ENCODE results near the gene FCN2.

The FCN2 gene

DNA sequence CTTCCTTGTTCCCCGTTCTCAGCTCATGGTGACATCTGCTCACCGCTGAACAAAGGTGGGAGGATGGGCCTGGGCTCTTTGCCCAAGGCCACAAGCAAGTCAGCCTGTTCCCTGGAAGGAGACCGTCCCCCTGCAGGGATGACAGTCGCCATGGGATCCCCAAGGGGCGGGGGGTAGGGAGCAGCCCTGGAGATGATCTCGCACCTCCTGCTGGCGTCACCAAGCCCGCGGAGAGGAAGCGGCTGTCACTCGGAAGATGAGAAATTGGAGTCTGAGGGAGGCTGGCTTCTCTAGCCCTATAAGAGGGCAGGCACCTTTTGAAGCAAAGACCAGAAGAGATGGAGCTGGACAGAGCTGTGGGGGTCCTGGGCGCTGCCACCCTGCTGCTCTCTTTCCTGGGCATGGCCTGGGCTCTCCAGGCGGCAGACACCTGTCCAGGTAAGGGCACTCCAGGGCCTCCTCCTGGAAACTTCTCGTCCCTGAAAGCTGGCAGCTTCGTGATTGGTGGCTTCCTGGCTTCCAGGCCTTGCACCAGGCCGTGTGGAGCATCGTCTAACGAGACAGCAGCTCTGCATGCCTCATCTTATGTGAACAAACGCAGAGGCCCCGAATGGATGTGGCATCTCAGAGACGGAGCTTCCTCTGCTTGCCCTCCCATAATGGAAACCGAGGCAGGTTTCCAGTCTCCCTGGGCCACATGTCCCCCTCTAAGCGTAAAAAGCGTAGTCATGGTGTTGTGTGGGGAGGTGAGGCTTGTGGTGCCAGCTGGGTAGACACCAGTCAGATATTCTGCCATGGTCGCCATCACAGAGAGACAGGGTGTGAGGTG lies at the start of gene FCN2:
Gene FCN2 (plus strand): TSS at position 327 of the 829 bp plus-strand sequence. CDS start 12 bp downstream, at position 339.
- DNase-seq: no peak

DNA sequence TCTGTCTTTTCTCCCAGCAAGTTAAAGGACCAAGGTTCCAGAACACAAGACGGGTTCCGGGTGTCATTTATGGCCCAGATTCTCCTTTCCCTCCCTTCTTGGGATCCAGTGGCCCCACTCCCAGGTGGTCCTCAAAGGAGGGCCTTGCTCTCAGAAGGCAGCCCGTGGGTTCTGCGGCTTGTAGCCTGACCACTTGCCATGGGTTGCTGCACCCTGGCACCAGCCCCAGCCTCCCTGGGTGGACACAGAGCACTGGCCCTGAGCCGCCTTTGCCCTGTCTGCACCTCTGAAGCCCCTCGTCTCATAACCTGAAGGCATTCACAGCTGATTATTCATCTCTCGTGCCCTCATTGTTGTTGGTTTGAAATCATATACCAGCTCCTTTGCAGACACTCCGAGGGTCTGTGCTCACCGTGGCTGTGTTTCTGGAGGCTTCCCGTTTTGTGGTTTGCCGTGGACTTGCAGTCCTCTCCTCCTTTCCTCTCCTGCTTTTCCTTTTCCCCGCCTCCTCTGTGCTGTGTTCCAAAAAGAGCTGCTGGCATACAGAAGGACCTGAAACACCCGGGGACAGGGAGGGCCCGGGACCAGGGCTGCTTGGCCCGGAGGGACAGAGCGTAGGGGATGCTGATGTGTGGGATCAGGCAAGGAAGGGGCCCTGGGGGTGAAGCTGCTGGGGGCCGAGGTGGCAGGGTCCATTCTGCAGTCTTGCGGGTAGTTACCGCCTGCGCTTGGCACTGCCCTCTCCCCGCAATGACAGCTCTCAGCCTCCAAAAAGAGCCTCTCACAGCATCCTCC lies 49.5 kb upstream of the FCN2 start:
- DNase-seq: no peak

DNA sequence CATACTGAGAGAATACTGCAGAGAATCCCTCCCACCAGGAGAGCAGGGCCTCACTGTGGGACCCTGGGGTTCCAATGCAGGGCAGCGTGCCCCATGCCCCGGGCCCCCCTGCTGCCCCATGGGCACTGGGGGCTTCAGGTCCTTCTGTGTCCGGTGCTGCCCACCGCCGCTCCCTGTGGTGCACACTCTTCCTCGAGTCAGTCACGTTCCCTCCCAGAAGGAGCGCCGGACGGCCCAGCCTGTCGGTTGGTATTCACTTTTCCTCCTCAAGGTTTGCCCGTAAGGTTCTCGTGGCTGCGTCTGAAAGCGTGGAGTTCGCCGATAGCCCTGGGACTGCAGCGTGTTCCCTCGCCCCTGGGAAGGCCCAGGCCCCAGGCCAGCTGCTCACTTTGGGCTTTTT lies 48.1 kb upstream of the FCN2 start:
- no peak for DNase-seq

DNA sequence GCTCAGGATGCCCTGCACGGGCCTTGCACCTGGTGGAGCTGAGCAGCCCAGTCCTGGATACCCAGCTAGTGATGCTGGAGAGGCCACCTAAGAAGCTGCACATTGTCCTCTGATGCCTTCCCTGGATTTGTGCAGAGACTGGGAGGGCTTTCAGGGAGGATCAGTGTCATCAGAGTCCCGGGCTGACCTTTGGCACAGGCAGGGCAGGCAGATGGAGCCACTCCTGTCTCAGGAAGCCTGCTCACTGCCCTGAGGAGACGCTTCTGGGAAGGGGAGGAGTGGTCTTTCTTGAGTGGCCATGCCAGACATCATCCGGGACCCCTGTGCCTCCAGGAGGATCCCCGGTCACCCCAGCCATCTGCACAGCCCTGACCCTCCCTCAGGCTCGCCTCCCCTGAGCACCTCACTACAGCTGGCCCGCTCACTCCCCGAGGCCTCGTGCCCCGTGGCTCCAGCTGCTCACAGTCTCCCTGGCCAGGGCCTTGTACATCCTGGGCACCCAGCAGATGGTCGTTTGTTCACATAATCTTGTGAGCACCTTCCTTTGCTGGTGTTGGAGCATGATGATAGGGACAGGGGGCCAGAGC lies 47.2 kb upstream of the FCN2 start:
- no peak for DNase-seq

DNA sequence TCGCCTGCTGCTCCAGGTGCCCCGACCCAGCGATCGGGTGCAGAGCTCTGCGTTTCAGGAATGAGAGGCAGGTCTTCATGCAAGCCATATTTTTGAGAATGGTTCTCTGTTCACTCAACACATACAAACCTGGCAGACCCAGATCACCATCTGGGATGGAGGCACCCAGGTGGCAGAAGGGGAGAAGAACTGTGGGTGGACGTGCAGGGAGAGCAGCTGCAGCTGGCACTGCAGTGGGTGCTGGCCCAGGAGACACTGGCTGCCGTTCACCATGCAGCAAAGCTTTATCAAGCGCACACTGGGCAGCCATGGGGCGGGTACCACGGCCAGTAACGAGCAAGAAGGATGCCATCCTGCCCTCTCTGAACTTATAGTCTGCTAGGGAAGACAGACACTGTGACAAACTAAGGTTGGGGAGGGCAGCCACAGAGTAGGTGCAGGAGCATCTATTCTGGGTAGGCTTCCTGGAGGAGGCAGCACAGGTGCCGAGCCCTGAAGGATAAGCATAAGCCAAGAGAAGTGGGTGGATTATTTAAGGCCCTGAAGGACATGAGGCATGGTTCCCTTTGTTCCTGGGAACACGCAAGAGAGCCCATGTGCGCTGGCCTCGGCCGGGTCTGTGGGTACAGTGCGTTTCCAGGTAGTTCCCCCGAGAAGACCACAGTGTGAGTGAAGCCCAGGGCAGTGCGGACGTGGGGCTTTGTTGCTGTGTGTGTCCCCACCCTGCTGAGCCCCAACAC lies 46.2 kb upstream of the FCN2 start:
- no peak for DNase-seq

DNA sequence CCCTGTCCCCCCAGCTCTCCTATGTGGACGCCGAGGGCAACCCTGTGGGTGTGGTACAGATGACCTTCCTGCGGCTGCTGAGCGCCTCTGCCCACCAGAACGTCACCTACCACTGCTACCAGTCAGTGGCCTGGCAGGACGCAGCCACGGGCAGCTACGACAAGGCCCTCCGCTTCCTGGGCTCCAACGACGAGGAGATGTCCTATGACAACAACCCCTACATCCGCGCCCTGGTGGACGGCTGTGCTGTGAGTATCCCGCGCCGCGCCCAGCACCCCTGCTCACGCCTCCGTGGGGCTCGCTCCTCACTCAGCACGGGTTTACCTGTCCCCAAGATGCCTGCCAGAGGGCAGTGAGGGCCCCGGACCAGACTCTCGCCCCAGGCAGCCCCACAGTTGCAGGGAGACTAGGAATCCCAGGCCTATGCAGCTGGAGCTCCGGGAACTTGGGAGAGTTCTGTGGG lies 45.6 kb upstream of the FCN2 start:
- DNase-seq: no peak

DNA sequence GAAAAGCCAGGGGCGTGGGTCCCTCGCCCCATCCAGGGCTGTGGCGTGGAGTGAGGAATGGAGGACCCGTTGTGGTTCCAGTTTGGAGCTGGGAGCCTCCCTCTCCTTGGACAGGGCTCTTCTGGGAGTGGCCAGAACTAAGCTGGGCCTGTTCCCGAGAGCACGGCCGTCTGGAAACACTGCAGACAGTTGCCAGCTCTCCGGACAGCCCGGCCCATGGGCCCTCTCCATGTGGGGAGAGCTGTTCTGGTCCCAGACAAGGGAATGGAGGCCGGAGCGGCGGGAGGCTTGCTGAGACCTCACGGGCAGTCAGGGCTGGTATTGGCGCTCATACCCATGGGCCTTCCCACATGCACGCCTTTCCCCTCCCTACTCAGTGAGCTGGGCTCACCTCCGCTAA lies 45.2 kb upstream of the FCN2 start:
- DNase-seq: no peak

DNA sequence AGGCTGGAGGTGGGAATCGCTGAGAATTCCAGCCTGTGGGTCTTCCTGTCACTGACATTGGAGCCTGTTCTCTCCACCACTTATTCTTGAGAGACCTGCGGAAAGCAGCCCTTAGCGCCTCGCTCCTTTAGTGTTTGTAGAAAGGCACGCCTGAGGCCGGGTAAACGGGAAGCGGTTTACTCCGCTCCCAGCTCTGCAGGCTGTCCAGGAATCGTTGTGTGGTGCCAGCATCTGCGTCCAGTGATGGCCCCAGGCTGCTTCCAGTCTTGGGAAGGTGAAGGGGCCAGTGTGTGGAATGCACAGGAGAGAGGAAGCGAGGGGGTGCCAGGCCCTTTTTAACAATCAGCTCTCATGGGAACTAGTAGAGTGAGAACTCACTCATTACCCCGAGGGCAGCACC lies 44.6 kb upstream of the FCN2 start:
- no peak for DNase-seq

DNA sequence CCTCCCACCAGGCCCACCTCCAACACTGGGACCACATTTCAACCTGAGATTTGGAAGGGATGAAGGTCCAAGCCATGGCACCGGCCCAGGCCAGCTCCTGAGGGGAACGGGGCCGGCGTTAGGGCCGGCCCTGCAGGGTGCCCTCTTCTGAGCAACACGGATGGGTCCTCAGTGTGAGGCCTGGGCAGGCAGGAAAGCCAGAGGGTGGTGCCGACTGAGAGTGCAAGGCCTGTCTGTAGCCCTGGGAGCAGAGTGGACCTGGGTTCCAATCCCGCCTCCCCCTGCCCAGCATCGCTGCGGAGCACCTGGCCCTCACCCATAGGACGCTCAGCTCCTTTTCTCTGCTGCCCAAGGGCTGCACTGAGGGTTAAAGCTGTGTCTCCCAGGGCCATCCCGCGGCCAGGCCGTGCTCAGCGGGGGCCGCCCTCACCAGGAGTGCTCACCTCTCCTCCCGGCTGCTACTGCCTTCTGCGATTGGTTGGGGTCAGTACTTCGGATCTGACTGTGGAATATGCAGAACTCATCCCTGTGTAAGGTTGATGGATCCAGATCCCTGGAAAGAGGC lies 44.1 kb upstream of the FCN2 start:
- no peak for DNase-seq

DNA sequence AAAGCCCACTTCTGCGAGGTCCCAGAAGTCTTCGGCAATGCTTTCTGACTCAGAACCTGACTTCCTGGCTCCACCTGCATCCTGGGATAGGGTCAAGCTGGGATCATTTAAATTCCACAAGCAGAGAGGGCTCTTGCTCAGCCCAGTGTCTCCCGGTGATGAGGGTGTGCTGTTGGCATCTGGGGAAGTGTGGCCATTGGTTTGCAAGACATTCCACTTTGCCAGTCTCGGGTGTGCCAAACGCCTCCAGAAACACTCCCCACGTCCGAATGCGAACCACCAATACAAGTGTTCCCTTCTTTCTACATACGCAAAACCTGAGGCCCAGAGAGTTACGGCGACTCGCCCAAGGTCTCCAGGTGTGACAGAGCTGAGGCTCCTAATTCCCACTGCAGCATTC lies 43.1 kb upstream of the FCN2 start:
- no peak for DNase-seq

DNA sequence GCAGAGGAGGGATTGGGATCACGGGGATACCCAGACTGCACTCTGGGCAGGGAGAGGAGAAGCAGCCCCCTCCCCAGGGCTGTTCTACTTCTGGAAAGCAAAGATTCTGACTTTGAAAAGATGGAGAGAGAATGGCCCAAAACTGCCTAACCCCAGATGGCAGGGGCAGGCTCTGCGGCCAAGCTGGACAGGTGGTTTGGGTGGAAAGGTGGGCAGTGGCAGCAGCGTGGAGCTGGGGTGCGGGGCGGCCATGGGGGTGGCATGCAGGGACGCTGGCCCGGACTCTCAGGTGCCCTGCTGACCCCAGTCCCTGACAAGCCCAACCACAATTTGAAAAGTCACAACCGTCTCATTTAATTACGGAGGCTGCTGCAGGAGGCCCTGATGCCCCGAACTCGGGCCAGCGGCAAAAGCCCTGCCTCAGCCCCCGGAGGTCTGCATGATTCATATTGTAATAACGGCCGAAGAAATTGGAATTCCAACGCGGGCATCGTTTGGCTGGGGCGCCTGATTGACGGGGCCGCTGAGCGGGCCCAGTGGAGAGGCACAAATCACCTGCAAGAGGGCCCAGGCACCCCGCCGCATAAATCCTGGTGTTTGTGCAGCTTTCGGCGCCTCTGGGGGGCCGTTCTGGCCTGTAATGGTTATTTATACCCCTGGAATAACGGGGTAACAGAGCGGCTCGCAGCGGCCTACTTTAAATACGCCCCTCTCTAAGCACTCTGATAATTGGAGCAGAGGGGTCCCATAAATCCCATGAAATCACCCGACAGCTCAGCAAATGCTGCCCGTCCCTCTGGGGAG lies 41.8 kb upstream of the FCN2 start:
- no peak for DNase-seq

DNA sequence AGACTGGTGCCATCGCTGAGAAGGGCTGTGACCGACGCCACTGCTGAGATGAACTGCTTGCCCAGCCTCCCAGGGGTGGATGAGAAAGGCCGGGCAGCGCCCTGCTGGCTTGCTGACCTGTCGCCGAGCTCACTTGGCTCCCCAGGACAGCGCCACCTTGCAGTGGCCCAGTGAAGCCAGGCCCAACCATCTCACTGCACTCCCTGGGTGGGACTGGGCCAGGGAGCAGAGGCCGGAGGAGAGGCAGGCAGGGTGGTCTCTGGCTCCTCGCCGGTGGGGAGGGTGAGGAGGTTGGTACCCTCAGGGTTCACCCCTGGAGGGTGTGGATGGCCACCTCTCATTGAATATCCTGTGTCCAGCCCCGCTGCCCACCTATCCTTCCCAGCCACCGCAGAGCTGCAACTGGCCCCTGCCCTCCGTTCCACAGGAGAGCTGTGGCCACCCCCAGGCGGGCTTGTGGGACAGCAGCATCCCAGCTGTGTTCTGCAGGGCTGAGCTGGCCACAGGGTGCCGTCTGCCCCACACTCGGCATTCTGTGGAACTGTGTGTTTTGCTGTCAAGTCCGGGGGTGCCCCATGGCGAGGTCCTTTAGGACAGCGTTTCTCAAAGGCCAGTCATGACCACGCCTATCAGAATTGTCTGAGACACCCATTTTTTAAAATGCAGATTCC lies 41.0 kb upstream of the FCN2 start:
- DNase-seq: no peak

DNA sequence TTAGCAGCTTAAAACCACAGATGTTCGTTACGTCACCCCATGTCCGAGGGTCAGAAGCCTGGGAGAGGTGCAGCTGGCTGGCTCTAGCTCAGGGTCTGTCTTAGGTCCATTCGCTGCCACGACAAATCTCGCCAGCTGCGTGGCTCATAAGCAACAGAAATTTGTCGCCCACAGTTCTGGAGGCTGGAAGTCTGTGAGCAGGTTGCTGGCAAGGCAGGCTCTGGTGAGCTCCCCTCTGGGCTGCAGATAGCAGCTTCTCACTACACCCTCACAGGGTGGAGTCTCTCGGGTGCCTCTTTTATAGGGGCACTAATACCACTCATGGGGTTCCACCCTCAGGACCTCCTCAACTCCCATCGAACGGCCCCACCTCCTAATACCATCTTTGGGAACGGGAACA lies 40.1 kb upstream of the FCN2 start:
- no peak for DNase-seq

DNA sequence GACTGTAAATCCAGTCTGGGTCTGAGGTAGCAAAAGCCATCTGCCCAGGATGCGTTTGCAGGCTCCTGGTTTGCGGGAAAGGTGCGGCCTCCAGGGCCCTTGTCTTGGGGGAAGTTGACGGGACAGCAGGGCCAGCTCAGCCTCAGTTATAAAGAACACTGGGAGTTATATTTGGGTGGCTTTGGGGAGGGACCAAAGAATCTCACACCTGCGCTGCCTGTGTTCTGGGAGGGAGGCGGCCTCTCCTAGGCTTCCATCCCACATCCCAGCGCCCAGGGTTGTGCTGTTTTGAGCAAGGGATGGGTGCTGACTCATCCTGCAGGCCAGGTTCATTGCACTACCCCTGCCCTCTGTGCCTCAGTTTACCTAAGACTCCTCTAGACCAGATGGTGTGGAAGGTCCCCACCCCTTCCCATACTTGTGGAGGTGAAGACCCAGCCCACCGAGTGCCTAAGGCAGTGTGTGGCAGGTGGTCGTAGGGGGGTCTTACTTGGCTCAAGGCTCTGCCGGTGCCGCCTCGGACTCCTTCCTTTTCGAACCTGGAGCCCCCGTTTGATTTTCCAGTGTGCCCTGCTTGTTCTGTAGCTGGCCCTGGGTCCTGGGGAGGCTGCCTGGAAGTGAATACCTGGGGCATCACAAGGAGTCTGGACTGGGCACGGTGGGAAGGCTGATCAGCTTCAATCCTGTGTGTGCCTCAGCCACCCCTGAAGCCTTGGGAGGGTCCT lies 39.3 kb upstream of the FCN2 start:
- no peak for DNase-seq

DNA sequence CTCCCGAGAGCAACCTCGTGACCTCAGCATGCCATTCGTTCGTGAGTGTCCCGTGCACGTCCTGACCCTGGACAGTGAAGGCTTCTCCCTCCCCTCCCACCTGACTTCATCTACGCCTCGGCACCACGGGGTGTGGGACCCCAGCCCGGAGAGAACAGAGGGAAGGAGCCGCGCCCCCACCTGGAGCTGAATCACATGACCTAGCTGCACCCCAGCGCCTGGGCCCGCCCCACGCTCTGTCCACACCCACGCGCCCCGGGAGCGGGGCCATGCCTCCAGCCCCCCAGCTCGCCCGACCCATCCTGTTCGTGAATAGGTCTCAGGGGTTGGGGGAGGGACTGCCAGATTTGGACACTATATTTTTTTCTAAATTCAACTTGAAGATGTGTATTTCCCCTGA lies 38.3 kb upstream of the FCN2 start:
- DNase-seq: no peak

DNA sequence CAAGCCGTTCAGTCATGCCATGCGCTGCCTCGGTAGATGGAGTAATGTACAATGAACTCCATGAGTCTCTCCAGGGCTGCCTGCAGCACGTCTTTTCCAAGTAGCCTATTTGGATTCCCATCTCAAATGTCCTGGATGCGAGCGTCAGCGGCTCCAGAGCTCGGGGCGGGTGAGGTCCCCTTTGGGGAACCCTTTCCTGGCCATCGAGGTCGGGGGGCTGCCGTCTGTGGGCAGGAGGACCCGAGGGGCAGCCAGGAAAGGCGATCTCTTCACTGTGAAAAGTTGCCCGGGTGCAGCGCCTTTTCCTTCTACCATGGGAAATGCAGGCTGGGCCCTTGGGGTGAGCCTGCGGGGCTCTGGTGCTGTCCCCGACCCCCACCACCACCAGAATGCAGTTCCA lies 36.9 kb upstream of the FCN2 start:
- no peak for DNase-seq

DNA sequence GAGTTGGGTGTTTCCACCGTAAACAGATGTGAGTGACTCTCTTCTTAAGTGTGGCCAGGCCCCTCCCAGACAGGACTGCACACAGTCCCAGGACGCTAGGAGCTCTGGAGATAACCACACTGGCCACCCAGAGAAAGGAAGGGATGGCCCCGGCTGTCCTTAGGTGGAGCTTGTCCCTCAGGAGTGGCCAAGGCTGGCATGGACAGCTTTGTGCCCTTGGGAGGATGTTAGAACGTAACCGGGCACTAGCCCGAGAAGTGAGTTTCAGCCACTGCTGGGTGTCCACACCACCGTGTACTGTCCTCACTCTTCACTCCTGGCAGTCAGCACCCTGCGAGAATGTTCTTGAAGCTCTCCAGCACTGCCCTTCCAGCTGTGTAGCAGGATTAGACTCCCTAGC lies 35.8 kb upstream of the FCN2 start:
- no peak for DNase-seq

DNA sequence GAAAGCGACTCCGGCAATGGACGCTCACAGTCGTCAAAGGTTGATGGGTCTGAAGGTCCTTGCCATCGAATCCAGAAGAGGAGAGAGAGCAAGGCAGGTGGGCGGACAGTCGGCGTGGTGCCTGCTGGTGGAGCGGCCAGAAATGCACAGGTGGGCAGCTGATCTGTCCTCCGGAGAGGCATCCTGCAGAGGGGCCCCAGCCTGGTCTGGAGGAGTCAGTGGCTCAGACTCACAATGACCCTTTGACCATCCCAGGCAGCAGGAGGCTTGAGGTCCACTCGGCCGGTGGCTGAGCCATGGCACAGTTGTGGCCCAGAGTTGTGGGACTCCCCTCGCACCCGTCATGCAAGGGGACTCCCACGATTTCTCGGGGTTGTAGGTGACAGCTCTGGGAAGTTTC lies 34.4 kb upstream of the FCN2 start:
- DNase-seq: no peak

DNA sequence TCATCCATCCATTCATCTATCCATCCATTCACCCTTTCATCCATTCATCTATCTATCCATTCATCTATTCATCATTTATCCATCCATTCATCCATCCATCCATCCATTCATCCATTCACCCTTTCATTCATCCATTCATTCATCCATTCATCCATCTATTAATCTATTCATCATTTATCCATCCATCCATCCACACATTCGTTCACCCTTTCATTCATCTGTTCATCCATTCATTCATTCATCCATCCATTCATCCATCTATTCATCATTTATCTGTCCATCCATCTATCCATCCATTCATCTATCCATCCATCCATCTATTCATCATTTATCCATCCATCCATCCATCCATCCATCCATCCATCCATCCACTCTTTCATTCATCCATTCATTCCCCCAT lies 33.9 kb upstream of the FCN2 start:
- no peak for DNase-seq

DNA sequence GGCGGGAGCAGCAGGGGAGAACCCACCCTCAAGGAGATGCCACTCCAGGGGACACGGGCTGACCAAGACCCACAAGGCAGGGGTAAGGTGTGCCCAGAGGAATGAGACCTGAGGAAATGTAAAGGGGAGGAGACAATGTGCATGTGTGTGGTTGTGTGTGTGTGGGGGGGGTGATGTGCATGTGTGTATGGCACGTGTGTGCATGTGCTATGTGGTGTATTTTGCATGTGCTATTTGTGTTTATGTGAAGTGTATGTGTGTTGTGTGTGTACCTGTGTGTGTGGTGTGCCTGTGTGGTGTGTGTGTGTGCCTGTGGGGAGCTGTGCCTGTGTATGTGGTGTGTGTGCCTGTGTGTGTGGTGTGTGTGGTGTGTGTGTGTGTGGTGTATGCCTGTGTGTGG lies 33.5 kb upstream of the FCN2 start:
- DNase-seq: no peak

Data from NCI-H1105 treated with DMSO at 0.1 percent for 48 hours (cell line).